Stimulated activated CD4-positive, alpha-beta T cell treated with anti-CD3 and anti-CD28 coated beads, Interleukin-15, amount 100 ng/mL, for 48 hours (primary cell): ENCODE results near the gene CC2D2B.
"Not testable (repeated sequence)": the region's sequence is repeated elsewhere in the genome, so short reads cannot be mapped to it uniquely, and the experiment has no call there.

Experiments
- DNase-seq, 2 donors: peaks; one replicate each; pipeline ENCODE4 v3.0.0-alpha.2; 2020; ENCODE audit warnings: low read depth in 2 of 2

CC2D2B gene

DNA sequence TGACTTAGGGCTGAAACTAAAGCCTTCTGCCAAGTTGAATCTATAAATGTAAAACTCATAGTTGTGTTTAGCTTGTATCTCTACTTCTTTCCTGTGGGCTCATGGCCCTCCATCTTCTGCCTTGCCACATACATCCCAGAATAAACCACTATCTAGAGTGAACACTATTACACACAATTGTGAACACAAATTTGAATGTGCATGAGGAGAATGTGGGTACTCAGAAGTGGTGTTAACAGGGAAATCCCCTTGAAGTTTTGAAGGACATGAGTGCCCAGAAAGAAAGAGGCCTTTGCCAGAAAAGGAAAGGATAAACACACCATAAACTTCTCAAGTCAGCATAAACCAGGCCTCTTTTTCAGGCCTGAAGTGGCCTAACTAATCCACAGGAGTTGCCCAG is 115.4 kb downstream of the CC2D2B start:
- DNase-seq, result no peak

DNA sequence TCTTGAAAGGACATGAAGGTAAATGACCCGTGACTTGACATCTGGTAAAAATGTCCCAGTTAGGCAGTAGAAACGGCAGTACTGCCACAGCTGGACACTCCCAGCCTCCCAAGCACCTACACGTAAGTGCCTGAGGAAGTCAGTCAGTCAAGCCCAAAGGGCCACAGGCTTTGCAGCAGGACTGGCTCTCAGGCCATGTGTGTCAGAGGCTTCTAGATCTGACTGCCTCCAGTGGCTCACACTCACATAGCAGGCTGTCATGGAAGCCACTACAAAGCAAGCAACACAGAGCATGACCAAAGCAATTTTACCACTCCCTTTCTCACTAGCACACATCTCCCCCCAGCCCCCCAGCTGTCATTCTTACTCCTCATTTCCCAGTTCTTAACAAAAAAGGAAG is 117.8 kb downstream of the CC2D2B start:
- no peak for DNase-seq

DNA sequence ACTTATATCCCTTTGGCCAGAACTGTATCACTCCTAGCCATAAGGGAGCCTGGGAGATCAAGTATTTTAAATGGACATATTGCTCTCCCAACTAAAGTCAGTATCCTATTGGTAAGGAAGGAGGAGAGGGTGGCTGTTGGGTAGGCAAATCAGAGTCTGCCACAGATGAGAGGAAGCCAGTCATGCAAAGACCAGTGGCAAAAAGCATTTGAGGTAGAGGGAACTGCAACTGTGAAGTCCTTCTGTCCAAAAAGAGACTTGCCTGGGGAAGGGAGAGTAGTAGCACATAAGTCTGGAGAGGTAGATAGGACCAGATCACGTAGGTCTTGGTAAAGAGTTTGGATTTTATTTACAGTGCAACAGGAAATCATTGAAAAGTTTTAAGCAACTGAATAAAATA is 126.8 kb downstream of the CC2D2B start:
- DNase-seq, result no peak

DNA sequence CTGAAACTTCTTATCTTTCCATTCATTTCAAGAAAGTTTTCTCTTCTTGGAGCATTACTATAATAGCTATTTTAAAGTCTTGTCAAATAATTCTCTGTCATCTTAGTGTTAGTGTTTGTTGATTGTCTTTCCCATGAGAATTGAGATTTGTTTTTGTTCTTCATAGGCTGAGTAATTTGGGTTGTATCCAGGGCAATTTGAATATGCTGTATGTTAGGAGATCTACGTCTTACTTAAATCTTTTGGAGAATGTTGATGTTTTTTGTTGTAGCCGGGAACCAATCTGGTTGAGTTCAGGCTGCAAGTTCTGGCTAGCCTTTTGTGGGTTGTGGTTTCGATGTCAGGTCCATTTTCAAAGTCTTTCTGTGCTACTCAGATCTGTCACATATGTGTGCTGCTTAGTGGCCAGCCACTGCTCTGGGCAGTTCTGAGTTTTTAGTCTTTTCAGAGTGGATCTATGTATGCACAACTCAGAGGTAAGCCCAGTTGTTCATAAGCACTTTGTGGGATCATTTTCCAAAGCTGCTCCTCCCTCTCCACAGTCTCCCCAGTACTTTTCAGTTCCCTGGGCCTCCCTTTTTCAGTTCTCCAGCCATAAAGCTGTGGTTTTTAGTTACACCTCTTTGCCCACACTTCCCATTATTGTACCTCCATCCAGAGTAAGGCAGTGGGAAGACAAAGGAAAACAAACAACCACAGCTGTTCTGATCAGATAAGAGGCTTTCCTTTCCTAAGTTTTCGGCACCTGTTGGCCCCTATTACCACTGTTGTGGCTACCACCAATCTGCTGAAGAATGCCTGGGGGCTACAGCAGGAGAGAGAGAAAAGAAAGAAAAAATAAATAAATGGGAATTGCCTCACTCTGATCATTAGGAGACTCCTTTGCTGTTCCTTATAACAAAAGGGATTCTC is 131.0 kb downstream of the CC2D2B start:
- DNase-seq, result no peak

DNA sequence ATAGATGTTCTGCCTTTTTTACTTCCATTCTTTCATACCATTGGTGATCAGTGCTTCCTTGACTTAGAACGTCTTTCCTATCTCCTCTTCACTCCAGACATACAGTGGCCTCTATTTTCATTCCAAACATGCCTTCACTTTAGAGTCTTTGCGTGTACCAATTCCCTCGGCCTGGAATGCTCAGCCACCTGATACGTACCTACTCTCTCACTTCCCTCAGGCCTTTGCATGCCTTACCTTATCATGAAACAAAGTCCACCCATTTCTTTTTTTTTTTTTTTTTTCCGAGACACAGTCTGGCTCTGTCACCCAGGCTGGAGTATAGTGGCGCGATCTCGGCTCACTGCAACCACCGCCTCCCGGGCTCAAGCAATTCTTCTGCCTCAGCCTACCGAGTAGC is 133.4 kb downstream of the CC2D2B start:
- DNase-seq, result no peak

DNA sequence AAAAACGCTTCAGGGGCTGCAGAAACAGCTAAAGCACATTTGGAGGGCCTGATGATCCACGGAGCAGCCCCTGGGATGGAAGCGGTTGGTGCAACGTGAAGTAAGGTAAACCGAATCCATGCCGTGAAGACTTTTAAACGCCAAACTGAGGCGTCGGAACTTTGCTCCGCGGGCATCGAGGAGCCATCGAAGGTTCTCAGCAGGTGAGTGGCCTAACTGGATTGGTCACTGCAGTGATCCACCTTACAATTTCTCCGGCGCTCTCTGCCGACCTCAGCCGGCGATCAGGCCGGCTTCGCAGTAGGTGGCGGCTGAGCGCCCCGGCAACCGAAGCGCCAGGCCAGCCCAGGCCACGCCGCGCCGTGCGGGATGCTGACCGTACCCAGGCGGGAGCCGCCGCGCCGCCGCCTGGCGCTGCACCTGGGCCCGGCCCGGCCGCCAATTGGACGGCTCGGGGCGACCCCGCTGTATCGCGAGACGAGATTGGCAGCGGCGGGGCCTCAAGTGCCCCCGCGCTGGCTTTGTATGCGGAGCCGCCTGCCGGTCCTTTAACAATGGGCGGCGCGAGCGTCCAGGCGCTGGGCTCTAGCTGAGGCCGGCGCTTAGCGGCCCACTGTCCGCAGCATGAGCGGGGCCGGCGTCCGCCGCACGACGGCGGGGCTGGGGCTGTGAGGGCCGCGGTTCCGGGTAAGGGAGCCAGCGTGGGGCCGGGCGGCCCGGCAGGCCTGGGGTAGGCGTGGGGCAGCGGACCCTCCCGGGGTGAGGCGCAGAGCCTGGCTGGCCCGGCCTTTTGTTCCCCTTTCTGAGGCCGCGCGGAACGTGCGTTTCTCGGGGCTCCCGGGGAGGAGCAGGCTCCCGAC is 135.5 kb downstream of the CC2D2B start, which contains the start of gene CCNJ:
TSS of gene CCNJ (plus strand) at position 551 of the 860 bp plus-strand sequence. CDS start 811 bp downstream, outside the sequence.
- peak; percentile 62 to 78 for DNase-seq

DNA sequence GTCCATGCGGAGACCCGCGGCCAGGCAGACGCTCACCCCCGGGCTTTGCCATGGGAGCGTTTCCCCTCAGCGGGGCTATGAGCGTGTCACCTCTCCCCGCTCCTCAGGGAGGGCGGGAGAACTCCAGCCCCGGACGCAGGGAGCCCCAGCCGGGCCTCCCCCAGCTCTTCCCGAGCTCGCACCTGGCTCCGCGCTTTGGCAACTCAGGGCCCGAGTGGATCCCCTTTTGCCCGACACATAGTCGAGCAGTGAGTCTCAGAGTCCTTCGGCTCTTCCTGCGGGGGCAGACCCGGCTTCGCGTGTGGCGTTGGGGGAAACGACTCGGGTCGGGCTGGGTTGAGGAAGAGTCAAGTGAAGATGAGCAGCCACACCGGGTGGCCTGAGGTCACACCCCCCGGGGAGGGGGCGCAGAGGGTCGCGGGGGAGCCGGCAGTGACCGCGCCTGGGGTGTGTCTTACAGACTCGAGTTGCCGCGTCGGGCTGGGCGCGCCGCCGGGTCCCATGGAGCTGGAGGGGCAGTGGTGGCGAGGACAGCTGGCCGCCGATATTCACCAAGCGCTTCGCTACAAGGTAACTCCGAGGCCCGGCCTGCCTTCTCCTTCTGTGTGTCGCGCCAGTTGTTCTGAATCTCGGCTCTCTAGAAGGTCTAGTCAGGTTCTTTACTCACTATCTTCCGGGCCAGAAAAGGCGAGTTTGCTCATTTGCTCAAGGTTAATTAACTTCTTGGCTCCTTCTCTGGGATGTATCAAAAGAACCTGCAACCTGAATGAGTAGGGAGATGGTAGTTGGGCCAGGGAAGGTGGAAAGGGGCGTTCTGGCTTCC is 136.3 kb downstream of the CC2D2B start:
- DNase-seq, result peak; percentile 17 to 33

DNA sequence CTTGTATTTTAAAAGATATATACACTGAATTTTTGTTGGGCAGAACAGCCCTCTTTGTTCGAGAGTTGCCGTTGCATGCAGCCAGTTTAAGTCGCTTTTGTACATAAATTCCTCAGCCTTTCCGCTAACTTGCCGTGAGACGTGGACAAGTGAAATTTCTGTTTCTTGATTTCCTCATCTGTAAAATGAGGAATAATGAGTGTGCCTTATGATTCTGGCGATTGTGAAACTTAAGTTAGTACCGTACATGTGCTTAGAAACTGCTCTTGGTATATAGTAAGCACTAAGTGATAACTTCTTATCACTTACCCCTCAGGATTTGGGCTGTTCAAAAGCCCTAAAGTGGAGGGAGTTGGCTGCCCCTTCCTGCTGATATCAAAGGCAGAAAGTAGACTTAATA is 137.0 kb downstream of the CC2D2B start:
- no peak for DNase-seq

DNA sequence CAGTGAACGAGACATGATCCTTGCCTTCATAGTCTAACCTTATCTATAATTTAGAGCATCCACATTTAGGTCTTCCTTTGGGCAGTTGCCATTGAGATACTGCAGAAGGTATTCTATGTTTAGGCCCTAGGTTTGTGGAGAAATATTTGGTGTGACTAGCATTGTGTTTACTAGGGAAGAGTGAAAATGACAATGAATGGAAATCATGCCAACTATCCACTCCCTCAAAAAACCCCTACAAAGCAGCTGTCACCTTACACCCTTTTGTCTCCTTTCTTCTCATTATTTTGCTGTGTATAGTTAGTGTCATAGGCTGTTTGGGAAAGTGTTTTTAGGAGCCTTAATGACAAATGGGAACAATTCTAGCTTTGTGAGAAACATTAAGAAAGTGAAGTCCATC is 138.8 kb downstream of the CC2D2B start:
- no peak for DNase-seq

DNA sequence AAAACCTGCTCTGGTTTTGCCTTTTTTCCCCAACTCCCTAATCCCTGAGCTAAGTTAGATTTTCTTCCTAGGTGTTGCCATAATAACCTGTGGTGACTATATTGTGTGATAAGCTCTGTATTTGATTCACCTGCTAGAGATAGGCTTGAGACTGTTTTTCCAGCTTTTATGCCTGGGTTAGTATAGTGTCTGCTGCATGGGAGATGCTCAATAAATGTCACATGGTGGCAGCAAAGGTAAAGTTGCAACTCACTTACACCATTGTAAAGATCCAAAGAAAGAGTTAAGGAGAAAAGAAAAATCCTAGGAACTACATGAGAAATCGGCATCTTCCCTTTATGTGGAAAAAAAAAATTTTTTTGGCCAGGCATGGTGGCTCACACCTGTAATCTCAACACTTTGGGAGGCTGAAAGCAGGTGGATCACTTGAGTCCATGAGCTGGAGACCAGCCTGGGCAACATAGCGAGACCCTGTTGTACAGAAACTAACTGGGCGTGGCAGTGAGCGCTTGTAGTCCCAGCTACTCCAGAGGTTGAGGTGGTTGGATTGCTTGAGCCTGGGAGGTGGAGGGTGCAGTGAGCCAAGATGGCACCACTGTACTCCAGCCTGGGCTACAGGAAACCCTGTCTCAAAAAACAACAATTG is 139.4 kb downstream of the CC2D2B start:
- DNase-seq, result no peak

DNA sequence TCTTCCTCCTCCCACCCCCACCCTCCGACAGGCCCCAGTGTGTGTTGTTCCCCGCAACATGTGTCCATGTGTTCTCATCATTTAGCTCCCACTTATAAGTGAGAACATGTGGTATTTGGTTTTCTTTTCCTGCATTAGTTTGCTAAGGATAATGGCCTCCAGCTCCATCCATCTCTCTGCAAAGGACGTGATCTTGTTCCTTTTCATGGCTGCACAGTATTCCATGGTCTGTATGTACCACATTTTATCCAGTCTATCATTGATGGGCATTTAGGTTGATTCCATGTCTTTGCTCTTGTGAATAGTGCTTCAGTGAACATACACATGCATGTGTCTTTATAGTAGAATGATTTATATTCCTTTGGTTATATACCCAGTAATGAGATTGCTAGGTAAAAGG is 140.2 kb downstream of the CC2D2B start:
- not testable (repeated sequence) for DNase-seq

DNA sequence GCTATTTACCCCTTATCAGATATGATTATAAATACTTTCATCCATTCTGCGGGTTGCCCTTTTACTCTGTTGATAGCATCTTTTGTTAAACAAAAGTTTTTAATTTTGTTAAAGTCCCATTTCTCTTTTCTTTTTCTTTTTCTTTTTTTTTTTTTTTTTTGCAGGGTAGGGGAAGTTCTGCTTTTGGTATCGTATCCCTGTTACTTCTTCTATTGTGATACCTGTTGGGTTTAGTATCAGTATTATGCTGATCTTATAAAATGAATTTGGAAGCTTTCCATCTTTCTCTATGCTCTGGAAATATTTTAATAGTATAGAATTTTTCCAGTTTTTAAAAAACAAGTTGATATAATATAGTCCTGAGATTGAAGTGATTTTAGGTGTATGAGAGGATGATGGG is 141.6 kb downstream of the CC2D2B start:
- DNase-seq, result no peak

DNA sequence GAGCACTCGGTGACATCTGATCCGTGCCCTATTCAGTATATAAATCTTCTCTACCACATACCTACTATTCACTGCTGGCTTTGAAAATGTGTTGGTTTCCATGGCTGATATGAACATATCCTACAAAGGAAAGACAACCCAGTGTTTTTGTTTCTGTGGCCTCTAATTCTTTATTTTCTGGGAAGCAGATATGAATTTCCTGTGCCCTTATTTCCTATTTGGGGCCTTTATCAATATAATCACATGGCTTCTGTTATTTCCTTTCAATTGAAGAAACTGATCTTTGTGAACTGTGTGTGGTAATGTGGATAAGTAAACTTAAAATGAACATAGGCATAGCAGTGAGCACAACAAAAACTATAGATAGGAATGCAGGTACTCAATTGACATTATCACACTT is 146.2 kb downstream of the CC2D2B start:
- DNase-seq, result no peak

DNA sequence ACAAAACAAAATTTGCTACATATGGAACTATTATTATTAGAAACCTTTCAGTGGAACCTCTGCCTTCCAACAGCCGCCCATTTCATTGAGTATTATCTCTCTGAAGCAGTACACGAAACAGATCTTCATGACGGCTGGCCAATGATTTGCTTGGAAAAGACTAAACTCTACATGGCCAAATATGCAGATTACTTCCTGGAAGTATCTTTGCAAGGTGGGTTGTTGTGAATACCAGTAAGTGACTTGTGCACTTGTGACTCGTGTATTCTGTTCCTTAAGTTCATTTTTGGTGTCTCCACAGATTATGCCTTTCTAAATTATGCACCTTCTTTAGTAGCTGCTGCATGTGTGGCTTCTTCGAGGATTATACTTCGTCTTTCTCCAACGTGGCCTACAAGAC is 149.0 kb downstream of the CC2D2B start:
- DNase-seq, result no peak

DNA sequence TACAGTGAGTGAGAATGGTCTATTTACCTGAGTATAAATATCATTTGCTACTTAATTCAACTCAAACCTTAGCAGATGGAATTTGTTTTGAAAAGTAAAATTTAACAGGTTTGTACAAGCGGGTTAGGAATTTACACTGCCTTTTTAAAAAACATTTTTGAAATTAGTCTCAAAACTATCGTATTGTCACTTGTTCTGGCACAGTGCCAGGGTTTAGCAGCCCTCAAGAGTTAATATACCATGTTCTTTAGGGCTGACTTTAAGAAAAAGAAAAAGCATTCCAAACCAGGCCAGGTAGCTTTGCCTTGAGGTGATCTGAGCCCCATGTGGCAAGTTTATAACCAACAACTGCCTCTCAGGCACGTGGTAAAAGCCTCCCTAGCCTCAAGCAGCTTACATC is 153.5 kb downstream of the CC2D2B start:
- DNase-seq, result no peak

DNA sequence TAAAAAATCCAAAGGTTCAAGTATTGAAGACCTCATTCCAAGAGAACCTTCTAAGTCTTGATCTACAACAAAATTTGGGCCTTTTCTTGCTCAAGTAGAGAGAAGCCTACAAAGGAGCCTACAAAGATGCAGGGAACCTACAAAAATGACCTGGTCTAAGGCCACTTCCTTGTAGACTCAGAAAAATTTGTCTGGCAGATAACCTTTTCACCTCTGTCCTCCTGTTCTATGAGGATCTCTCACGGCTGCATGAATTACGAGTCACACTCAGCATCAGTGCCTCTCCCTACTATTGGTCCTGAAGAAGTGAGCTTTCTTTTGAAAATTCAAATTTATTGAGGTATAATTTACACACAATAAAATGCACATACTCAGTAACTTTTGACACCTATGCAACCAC is 164.9 kb downstream of the CC2D2B start:
- DNase-seq, result no peak

DNA sequence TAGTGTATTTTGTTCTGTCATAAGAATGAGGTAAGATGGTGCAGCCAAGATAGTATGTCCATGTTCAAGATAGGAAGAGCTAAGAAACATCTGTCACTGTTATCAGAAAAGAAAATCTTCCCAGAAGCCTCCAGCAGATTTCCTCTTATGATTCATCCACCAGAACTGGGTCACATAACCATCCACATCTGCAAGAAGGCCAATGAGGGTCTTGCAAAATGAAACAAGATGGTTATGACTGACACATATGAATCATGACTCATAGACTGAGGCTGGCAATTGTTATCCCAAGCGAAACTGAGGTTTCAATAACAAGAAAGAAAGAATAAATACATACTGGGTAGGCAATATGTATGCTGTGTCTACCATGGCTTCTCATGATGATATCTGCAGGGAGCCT is 165.9 kb downstream of the CC2D2B start:
- no peak for DNase-seq

DNA sequence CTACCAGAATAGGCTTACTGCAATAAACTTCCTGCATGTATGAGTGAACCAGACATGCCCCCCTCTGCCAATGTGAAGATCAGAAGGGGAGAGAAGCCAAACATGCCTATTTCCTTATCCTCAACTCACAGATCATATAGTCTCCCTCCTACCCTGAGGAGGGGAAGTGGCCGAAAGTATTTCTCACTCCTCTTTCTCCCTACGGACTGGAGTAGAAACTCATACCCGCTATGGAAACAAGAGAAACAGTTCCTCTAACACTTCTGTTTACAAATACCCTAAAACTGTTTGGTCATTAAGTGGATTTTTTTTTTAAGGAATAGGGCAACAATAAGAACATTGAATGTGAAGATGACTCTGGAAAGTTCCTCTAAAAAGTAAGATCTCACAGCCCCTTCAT is 167.0 kb downstream of the CC2D2B start:
- DNase-seq, result no peak

DNA sequence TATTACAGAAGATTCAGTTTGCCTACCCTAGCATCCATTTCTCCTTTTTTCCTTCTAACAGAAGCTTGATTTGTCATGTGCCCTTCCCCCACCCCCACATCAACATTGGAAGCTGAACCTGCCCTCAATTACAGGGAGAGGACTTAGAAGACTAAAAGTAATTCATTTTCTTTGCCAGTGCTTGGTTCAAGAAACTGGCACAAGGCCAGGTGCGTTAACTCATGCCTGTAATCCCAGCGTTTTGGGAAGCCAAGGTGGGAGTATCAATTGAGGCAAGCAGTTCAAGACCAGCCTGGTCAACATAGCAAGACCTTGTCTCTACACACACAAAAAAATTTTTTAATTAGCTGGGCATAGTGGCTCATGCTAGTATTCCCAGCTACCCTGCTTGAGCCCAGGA is 168.2 kb downstream of the CC2D2B start:
- DNase-seq, result no peak

DNA sequence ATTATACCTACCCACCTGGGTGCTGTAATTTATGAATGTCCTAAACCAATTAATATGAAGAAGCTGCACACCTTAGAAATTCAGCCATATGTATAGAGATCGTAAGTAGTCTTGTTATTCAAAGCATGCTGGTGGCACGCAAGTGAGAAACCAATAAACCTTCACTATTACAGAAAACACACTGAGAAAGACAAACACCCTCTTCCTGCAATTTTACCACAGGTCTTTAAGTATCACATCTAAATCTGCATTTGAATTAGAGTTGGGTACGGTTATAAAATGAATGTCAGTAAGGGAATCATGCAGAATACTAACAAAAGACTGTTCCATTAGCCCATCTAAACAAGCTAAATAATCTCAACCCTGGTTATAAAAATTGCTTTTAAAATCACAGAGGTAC is 169.4 kb downstream of the CC2D2B start:
- DNase-seq, result no peak

DNA sequence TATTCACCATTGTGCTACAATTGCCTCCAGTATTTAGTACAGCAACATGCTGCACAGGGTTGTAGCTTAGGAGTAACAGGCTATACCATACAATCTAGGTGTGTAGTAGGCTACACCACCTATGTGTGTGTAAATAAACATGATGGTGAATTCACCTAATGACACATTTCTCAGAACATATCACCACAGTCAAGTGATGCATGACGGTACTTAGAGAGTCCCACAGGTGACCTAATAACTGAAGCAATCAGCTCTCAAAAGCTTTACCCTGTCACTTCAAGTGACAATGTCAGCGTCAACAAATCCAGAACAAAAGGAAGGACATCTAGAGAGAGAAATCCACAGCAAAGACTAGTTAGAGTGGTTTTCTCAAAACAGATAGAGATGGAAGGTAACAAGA is 174.4 kb downstream of the CC2D2B start:
- no peak for DNase-seq
